ENCODE results near the gene ANGEL2. TPM values are rescaled to one million over a fixed set of nuclear protein-coding genes. Genes with fewer than 3 reads are reported as not detected.

The ANGEL2 gene
- total and polyA plus RNA-seq, 2 experiments from 2014 or later: 15.2 to 49.6 TPM

DNA sequence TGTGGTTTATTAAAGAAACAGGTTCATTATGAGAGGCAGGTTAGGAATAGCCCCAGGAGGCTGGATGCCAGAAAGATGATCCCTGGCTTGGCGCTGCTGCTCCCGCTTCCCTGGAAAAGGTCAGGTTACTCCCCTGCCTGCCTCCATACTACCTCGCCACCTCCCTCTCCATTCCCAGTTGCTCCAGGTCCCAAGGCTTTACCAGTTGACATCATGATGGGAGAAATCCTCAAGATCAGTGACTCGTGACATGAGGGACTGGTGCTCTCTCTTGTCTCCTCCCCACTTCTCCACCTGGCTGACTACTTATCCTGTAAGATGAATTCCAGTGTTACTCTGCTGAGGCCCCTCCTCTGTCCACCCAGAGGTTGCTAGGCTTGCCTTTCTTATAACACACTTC is 45.6 kb downstream of the ANGEL2 start:
- peaks cover 100% of the 10 kb centered on the region for H3K36me3 Mint-ChIP-seq (ENCODE audit: low read depth)
- no peak overlapping the region for H2AFZ ChIP-seq
- H3K27me3 Mint-ChIP-seq (ENCODE audit: insufficient read depth, low read depth, poor library complexity): peaks cover 30% of the 10 kb centered on the region
- peak overlapping the region; percentile 87 for H3K27ac Mint-ChIP-seq
- H3K27me3 ChIP-seq (ENCODE audit: insufficient read depth): no peaks in the 10 kb centered on the region
- H3K4me3 Mint-ChIP-seq: no peak overlapping the region; the same call in 2 of the 3 replicates
- no peaks in the 10 kb centered on the region; the same call in 2 of the 3 replicates for H3K9me3 Mint-ChIP-seq
- peaks cover 91% of the 10 kb centered on the region for H3F3A ChIP-seq (replicated peaks; ENCODE audit: low read depth)
- H3K4me1 ChIP-seq (ENCODE audit: insufficient read depth): peaks cover 44% of the 10 kb centered on the region
- no peak for DNase-seq (ENCODE audit: low spot score)
- H3K36me3 ChIP-seq (ENCODE audit: insufficient read depth): peaks cover 95% of the 10 kb centered on the region
- no peaks in the 10 kb centered on the region for H3K9me2 ChIP-seq (ENCODE audit: insufficient read depth)
- H3K4me1 Mint-ChIP-seq: peaks cover 67% of the 10 kb centered on the region
- TF ChIP-seq STAT1 (IDR thresholded peaks at IDR 0.05; ENCODE audit: unreplicated experiment): no peak
- TF ChIP-seq JUNB (IDR thresholded peaks at IDR 0.05; ENCODE audit: unreplicated experiment): no peak
- no peak for TF ChIP-seq NANOG (IDR thresholded peaks at IDR 0.05; ENCODE audit: borderline replicate concordance)
- no peak for TF ChIP-seq EZH2phosphoT487 (IDR thresholded peaks at IDR 0.05; ENCODE audit: unreplicated experiment)
- TF ChIP-seq POLR2AphosphoS5 (IDR thresholded peaks at IDR 0.05; ENCODE audit: low read depth): no peak
- no peak for TF ChIP-seq ZNF114 (CRISPR knock-in tag; IDR thresholded peaks at IDR 0.05)
- TF ChIP-seq, protein P1, sequence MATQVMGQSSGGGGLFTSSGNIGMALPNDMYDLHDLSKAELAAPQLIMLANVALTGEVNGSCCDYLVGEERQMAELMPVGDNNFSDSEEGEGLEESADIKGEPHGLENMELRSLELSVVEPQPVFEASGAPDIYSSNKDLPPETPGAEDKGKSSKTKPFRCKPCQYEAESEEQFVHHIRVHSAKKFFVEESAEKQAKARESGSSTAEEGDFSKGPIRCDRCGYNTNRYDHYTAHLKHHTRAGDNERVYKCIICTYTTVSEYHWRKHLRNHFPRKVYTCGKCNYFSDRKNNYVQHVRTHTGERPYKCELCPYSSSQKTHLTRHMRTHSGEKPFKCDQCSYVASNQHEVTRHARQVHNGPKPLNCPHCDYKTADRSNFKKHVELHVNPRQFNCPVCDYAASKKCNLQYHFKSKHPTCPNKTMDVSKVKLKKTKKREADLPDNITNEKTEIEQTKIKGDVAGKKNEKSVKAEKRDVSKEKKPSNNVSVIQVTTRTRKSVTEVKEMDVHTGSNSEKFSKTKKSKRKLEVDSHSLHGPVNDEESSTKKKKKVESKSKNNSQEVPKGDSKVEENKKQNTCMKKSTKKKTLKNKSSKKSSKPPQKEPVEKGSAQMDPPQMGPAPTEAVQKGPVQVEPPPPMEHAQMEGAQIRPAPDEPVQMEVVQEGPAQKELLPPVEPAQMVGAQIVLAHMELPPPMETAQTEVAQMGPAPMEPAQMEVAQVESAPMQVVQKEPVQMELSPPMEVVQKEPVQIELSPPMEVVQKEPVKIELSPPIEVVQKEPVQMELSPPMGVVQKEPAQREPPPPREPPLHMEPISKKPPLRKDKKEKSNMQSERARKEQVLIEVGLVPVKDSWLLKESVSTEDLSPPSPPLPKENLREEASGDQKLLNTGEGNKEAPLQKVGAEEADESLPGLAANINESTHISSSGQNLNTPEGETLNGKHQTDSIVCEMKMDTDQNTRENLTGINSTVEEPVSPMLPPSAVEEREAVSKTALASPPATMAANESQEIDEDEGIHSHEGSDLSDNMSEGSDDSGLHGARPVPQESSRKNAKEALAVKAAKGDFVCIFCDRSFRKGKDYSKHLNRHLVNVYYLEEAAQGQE (IDR thresholded peaks at IDR 0.05; ENCODE audit: unreplicated experiment): no peak
- TF ChIP-seq, protein P2, sequence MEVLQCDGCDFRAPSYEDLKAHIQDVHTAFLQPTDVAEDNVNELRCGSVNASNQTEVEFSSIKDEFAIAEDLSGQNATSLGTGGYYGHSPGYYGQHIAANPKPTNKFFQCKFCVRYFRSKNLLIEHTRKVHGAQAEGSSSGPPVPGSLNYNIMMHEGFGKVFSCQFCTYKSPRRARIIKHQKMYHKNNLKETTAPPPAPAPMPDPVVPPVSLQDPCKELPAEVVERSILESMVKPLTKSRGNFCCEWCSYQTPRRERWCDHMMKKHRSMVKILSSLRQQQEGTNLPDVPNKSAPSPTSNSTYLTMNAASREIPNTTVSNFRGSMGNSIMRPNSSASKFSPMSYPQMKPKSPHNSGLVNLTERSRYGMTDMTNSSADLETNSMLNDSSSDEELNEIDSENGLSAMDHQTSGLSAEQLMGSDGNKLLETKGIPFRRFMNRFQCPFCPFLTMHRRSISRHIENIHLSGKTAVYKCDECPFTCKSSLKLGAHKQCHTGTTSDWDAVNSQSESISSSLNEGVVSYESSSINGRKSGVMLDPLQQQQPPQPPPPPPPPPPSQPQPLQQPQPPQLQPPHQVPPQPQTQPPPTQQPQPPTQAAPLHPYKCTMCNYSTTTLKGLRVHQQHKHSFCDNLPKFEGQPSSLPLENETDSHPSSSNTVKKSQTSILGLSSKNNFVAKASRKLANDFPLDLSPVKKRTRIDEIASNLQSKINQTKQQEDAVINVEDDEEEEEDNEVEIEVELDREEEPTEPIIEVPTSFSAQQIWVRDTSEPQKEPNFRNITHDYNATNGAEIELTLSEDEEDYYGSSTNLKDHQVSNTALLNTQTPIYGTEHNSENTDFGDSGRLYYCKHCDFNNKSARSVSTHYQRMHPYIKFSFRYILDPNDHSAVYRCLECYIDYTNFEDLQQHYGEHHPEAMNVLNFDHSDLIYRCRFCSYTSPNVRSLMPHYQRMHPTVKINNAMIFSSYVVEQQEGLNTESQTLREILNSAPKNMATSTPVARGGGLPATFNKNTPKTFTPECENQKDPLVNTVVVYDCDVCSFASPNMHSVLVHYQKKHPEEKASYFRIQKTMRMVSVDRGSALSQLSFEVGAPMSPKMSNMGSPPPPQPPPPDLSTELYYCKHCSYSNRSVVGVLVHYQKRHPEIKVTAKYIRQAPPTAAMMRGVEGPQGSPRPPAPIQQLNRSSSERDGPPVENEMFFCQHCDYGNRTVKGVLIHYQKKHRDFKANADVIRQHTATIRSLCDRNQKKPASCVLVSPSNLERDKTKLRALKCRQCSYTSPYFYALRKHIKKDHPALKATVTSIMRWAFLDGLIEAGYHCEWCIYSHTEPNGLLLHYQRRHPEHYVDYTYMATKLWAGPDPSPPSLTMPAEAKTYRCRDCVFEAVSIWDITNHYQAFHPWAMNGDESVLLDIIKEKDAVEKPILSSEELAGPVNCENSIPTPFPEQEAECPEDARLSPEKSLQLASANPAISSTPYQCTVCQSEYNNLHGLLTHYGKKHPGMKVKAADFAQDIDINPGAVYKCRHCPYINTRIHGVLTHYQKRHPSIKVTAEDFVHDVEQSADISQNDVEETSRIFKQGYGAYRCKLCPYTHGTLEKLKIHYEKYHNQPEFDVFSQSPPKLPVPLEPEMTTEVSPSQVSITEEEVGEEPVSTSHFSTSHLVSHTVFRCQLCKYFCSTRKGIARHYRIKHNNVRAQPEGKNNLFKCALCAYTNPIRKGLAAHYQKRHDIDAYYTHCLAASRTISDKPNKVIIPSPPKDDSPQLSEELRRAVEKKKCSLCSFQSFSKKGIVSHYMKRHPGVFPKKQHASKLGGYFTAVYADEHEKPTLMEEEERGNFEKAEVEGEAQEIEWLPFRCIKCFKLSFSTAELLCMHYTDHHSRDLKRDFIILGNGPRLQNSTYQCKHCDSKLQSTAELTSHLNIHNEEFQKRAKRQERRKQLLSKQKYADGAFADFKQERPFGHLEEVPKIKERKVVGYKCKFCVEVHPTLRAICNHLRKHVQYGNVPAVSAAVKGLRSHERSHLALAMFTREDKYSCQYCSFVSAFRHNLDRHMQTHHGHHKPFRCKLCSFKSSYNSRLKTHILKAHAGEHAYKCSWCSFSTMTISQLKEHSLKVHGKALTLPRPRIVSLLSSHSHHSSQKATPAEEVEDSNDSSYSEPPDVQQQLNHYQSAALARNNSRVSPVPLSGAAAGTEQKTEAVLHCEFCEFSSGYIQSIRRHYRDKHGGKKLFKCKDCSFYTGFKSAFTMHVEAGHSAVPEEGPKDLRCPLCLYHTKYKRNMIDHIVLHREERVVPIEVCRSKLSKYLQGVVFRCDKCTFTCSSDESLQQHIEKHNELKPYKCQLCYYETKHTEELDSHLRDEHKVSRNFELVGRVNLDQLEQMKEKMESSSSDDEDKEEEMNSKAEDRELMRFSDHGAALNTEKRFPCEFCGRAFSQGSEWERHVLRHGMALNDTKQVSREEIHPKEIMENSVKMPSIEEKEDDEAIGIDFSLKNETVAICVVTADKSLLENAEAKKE (CRISPR knock-in tag; IDR thresholded peaks at IDR 0.05): no peak
- no peak for TF ChIP-seq ZNF331 (CRISPR knock-in tag; IDR thresholded peaks at IDR 0.05; ENCODE audit: low read depth)
- TF ChIP-seq EZH2 (IDR thresholded peaks at IDR 0.05; ENCODE audit: low read depth, unreplicated experiment): no peak
- TF ChIP-seq CREB1 (CRISPR knock-in tag; IDR thresholded peaks at IDR 0.05; ENCODE audit: low read depth): no peak
- TF ChIP-seq, protein P3, sequence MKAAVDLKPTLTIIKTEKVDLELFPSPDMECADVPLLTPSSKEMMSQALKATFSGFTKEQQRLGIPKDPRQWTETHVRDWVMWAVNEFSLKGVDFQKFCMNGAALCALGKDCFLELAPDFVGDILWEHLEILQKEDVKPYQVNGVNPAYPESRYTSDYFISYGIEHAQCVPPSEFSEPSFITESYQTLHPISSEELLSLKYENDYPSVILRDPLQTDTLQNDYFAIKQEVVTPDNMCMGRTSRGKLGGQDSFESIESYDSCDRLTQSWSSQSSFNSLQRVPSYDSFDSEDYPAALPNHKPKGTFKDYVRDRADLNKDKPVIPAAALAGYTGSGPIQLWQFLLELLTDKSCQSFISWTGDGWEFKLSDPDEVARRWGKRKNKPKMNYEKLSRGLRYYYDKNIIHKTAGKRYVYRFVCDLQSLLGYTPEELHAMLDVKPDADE (IDR thresholded peaks at IDR 0.05): no peak
- TF ChIP-seq, protein P4, sequence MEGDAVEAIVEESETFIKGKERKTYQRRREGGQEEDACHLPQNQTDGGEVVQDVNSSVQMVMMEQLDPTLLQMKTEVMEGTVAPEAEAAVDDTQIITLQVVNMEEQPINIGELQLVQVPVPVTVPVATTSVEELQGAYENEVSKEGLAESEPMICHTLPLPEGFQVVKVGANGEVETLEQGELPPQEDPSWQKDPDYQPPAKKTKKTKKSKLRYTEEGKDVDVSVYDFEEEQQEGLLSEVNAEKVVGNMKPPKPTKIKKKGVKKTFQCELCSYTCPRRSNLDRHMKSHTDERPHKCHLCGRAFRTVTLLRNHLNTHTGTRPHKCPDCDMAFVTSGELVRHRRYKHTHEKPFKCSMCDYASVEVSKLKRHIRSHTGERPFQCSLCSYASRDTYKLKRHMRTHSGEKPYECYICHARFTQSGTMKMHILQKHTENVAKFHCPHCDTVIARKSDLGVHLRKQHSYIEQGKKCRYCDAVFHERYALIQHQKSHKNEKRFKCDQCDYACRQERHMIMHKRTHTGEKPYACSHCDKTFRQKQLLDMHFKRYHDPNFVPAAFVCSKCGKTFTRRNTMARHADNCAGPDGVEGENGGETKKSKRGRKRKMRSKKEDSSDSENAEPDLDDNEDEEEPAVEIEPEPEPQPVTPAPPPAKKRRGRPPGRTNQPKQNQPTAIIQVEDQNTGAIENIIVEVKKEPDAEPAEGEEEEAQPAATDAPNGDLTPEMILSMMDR (conservative IDR thresholded peaks at IDR 0.05; ENCODE audit: low read depth in 2 of 2): no peak
- no peak overlapping the region for H3K4me2 ChIP-seq
- no peak for ATAC-seq
- H3K79me2 ChIP-seq (replicated peaks; ENCODE audit: insufficient read depth): 0 out of 2 replicates have a peak, but pooled peaks cover 12% of the 10 kb centered on the region
- H4K20me1 ChIP-seq (replicated peaks; ENCODE audit: insufficient read depth): peaks cover 39% of the 10 kb centered on the region
- peak overlapping the region; percentile 88 for H3K27ac ChIP-seq (ENCODE audit: low read depth)
- H3K4me3 ChIP-seq: no peak overlapping the region
